ENCODE measurements around the gene HSP90B1. TPM values are rescaled to one million over a fixed set of nuclear protein-coding genes. Genes with fewer than 3 reads are reported as not detected.

Gene HSP90B1
- total and polyA plus RNA-seq, 2 of the 13 experiments (the other 11 are each of a cell fraction or from before 2014, with no cell fraction given), result 800 to 954 TPM

GRCh38 chr12:103978384-103978982, 48.3 kb downstream of the HSP90B1 start:
- no peaks in the 10 kb centered on the region for H3K9me3 ChIP-seq (ENCODE audit: low read length)
- intact Hi-C loops (cut with micrococcal nuclease; ENCODE audit: unreplicated experiment) (no loop called here), in situ Hi-C loops (cut with HindIII; ENCODE audit: extremely low pct_ligation_motif_present, low pct_unique_long_range_greater_than_20kb) (no loop called here)
- H3K79me2 ChIP-seq (ENCODE audit: insufficient read depth, low read length), result peaks cover 11% of the 10 kb centered on the region
- no peak overlapping the region for H3K4me2 ChIP-seq (ENCODE audit: low read depth, low read length)
- H2AFZ ChIP-seq (ENCODE audit: low read length), result no peak overlapping the region
- DNase-seq (ENCODE audit: low spot score) (no peak), FAIRE-seq (no peak), ATAC-seq (no peak)
- peaks cover 14 to 54% of the 10 kb centered on the region in 2 experiments for H3K36me3 ChIP-seq (replicated peaks in 1 of 2; ENCODE audit: control insufficient read depth in 1 of 2, insufficient read depth in 2 of 2, low read length in 2 of 2)
- H3K27ac ChIP-seq (ENCODE audit: extremely low read length, insufficient read depth, low read length), result no peak overlapping the region
- 98% methylated on average over 4 of the region's 4 CpGs for WGBS (ENCODE audit: low lambda C conversion rate)
- H4K20me1 ChIP-seq (ENCODE audit: insufficient read depth, low read length), result peaks cover 4% of the 10 kb centered on the region; the same call in 1 of the 2 replicates
- no peak overlapping the region for H3K9ac ChIP-seq (ENCODE audit: insufficient read depth, low read depth, low read length)
- H3K4me1 ChIP-seq (ENCODE audit: insufficient read depth, low read length), result peaks cover 7% of the 10 kb centered on the region
- ChIA-PET POLR2A (no interaction called here), CTCF (ENCODE audit: low intra/inter-chr PET ratio, low total read pairs) (no interaction called here)
- no peak overlapping the region for H3K4me3 ChIP-seq (replicated peaks in 1 of 3; ENCODE audit: insufficient read depth in 1 of 3, low read depth in 2 of 3, low read length in 3 of 3)
- BruUV-seq (replicated peaks), result no TSS peak
- H3K27me3 ChIP-seq (ENCODE audit: control insufficient read depth in 1 of 2, insufficient read depth in 2 of 2, low read length in 2 of 2), result no peaks in the 10 kb centered on the region
- no peak for TF ChIP-seq MAZ (IDR thresholded peaks at IDR 0.05; ENCODE audit: borderline replicate concordance, low read depth, low read length)
- no peak for TF ChIP-seq MAZ (CRISPR knock-in tag; IDR thresholded peaks at IDR 0.05; ENCODE audit: low read depth)
- no peak for TF ChIP-seq KIAA2018 (CRISPR knock-in tag; IDR thresholded peaks at IDR 0.05; ENCODE audit: borderline replicate concordance)
